K562 (cell line): Measurements from ENCODE around the gene METTL8.

Source experiments
- FOXA1 ChIP-seq: fragments of 450-650 bp; IDR thresholded peaks from 2 replicates; pipeline ENCODE4 v1.6.1; 2016; ENCODE audit warnings: mild to moderate bottlenecking, borderline replicate concordance
- MBD2 ChIP-seq: sonication (generic); IDR thresholded peaks from 2 replicates; pipeline ENCODE4 v1.6.1; 2016; ENCODE audit warnings: low read depth, borderline replicate concordance
- MTA2 ChIP-seq: fragments of 450-650 bp; IDR thresholded peaks from 2 replicates; pipeline ENCODE4 v1.6.1; 2016; ENCODE audit warnings: low read depth
- PURB ChIP-seq: sonication (generic); formaldehyde crosslinking; IDR thresholded peaks from 2 replicates; pipeline ENCODE4 v1.9.0; 2021; ENCODE audit warnings: low read depth, mild to moderate bottlenecking, missing genetic modification reagents
- SLC30A9 ChIP-seq: fragments of 250-450 bp; sonication (Bioruptor Pico); IDR thresholded peaks from 2 replicates; pipeline ENCODE4 v1.8.0; 2022; ENCODE audit warnings: mild to moderate bottlenecking, moderate library complexity
- STAT6 ChIP-seq: sonication (generic); formaldehyde crosslinking; IDR thresholded peaks from 2 replicates; pipeline ENCODE4 v1.8.1; 2023; ENCODE audit warnings: mild to moderate bottlenecking, missing genetic modification reagents
- TAF1 ChIP-seq: IDR thresholded peaks from 2 replicates; pipeline ENCODE4 v1.6.1; 2011; ENCODE audit warnings: mild to moderate bottlenecking, low read length, moderate library complexity; ENCODE audit not compliant: insufficient read depth, control insufficient read depth, severe bottlenecking; ENCODE audit errors: extremely low read depth
- TCF3 ChIP-seq: sonication (generic); formaldehyde crosslinking; IDR thresholded peaks from 2 replicates; pipeline ENCODE4 v1.4.0; 2020; ENCODE audit warnings: mild to moderate bottlenecking, missing genetic modification reagents
- YY1 ChIP-seq, 3 experiments: IDR thresholded peaks; 2 replicates each; pipeline ENCODE4 v1.6.1; 2011; ENCODE audit warnings: low read length in 2 of 3, mild to moderate bottlenecking in 2 of 3, moderate library complexity in 2 of 3, borderline replicate concordance in 1 of 3, control low read depth in 1 of 3, low read depth in 1 of 3; ENCODE audit not compliant: insufficient read depth in 3 of 3, insufficient replicate concordance in 2 of 3, control insufficient read depth in 1 of 3, insufficient read length in 1 of 3; ENCODE audit errors: extremely low read depth in 1 of 3
- ZNF197 ChIP-seq: fragments of 200-800 bp; sonication (Bioruptor generic); IDR thresholded peaks from 2 replicates; pipeline ENCODE4 v1.6.1; 2016; ENCODE audit warnings: low read depth, missing genetic modification characterization, missing compliant biosample characterization
- TF ChIP-seq, protein P1 (sequence below): fragments of 250-450 bp; sonication (Bioruptor Pico); IDR thresholded peaks from 2 replicates; pipeline ENCODE4 v1.5.1; 2021; ENCODE audit warnings: mild to moderate bottlenecking

- TF ChIP-seq MTA2 (no peak), STAT6 (no peak), MBD2 (no peak), TAF1 (no peak), SLC30A9 (no peak), ZNF197 (CRISPR knock-in tag) (no peak), PURB (CRISPR knock-in tag) (no peak), FOXA1 (no peak), TCF3 (CRISPR knock-in tag) (no peak), YY1 (IDR thresholded peaks at IDR 0.05; ENCODE audit: borderline replicate concordance in 1 of 3, control insufficient read depth in 1 of 3, extremely low read depth in 1 of 3, insufficient read depth in 3 of 3, insufficient read length in 1 of 3, insufficient replicate concordance in 2 of 3, low read depth in 1 of 3, low read length in 2 of 3) (no peak)
- TF ChIP-seq, protein P1, sequence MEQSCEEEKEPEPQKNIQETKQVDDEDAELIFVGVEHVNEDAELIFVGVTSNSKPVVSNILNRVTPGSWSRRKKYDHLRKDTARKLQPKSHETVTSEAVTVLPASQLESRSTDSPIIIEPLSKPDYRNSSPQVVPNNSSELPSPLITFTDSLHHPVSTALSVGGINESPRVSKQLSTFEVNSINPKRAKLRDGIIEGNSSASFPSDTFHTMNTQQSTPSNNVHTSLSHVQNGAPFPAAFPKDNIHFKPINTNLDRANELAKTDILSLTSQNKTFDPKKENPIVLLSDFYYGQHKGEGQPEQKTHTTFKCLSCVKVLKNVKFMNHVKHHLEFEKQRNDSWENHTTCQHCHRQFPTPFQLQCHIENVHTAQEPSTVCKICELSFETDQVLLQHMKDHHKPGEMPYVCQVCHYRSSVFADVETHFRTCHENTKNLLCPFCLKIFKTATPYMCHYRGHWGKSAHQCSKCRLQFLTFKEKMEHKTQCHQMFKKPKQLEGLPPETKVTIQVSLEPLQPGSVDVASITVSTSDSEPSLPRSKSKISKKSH (CRISPR knock-in tag) = no peak
Measured at GRCh38 chr2:171287036-171287571, 146.7 kb downstream of the METTL8 start.
